ENCODE data around the gene ATF6. TPM values are rescaled to one million over a fixed set of nuclear protein-coding genes. Genes with fewer than 3 reads are reported as not detected.

Gene ATF6
- total and polyA plus RNA-seq, 2 of the 8 experiments (the other 6 are each of a cell fraction or from before 2014, with no cell fraction given): 4.6 to 10.0 TPM

DNA sequence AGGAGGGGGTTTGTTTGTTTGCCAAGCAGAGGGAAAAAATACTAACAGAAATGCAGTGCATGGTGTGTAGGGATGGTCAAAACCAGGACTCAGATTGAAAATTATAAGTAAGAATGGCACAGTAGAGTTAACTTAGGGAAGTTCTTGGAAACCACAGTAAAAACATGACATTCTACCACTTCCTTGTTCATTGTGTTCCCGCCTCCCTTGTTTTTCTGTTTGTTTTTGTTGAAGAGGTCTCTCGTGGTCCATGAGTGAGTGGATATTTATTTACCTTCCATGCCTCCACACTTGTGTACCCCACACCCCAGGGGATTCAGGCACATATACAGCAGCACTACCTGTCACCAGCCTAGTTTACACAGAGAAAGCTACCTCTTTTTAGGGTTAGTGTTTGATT lies 187.9 kb downstream of the ATF6 start:
- Histone ChIP-seq H2BK12ac (ENCODE audit: low read depth, low read length) (no peak overlapping the region), H4K5ac (ENCODE audit: insufficient read length, low read depth, low read length) (no peak overlapping the region), H3K79me2 (ENCODE audit: control insufficient read depth in 1 of 2, insufficient read depth in 2 of 2, low read length in 2 of 2) (no peaks in the 10 kb centered on the region), H3K4me2 (ENCODE audit: insufficient read depth in 1 of 2, low read depth in 2 of 2, low read length in 2 of 2) (no peak overlapping the region), H4K8ac (ENCODE audit: extremely low read depth, insufficient read depth, low read length) (no peak overlapping the region), H2BK120ac (replicated peaks; ENCODE audit: low read depth, low read length) (no peak overlapping the region), H2BK15ac (ENCODE audit: low read length) (no peak overlapping the region), H3K4me1 (replicated peaks in 1 of 4; ENCODE audit: control insufficient read depth in 3 of 4, insufficient read depth in 4 of 4, low read length in 3 of 4) (no peaks in the 10 kb centered on the region), H3K4me3 (ENCODE audit: extremely low read depth in 1 of 4, insufficient read depth in 2 of 4, low read depth in 3 of 4, low read length in 4 of 4) (no peak overlapping the region), H3K4ac (replicated peaks; ENCODE audit: insufficient read length, low read depth, low read length) (no peak overlapping the region), H2BK5ac (ENCODE audit: low read depth, low read length) (no peak overlapping the region), H3K36me3 (ENCODE audit: control insufficient read depth in 2 of 4, insufficient read depth in 4 of 4, low read length in 3 of 4) (no peaks in the 10 kb centered on the region), H3K18ac (ENCODE audit: extremely low read depth, low read length) (no peak overlapping the region), H3K23me2 (ENCODE audit: low read depth, low read length) (no peaks in the 10 kb centered on the region), H3K27ac (ENCODE audit: low read depth, low read length) (no peak overlapping the region), H3K56ac (replicated peaks; ENCODE audit: insufficient read length, low read depth, low read length) (no peak overlapping the region), H3K9ac (replicated peaks in 1 of 4; ENCODE audit: extremely low read depth in 1 of 4, low read depth in 3 of 4, low read length in 3 of 4) (no peak overlapping the region), H4K20me1 (replicated peaks in 1 of 2; ENCODE audit: control insufficient read depth in 1 of 2, insufficient read depth in 2 of 2, low read length in 2 of 2) (no peaks in the 10 kb centered on the region), H2AK5ac (ENCODE audit: low read depth, low read length) (no peak overlapping the region), H4K91ac (replicated peaks; ENCODE audit: insufficient read length, low read length) (no peak overlapping the region), H3K79me1 (ENCODE audit: low read depth, low read length) (no peaks in the 10 kb centered on the region), H3K23ac (ENCODE audit: insufficient read length) (no peak overlapping the region), H3K14ac (ENCODE audit: insufficient read length) (no peak overlapping the region), H2BK20ac (ENCODE audit: low read length) (no peak overlapping the region), H3K9me3 (ENCODE audit: insufficient read depth in 2 of 2, low read depth in 1 of 2, low read length in 1 of 2) (no peaks in the 10 kb centered on the region), H3K27me3 (replicated peaks in 1 of 4; ENCODE audit: control insufficient read depth in 3 of 4, extremely low read depth in 1 of 4, insufficient read depth in 3 of 4, low read length in 3 of 4) (no peaks in the 10 kb centered on the region), H2AFZ (ENCODE audit: low read length) (no peak overlapping the region)
- no peak for FAIRE-seq
- DNase-seq (ENCODE audit: low read depth in 1 of 2, low spot score in 2 of 2): no peak
- ChIA-PET POLR2A (ENCODE audit: partially characterized antibody) (interaction anchor here (1.2 kb wide), 1 partner anchor 15 kb away, joined by 3 read pairs; no protein-coding TSS in a partner anchor), CTCF (ENCODE audit: partially characterized antibody) (interaction anchor here (1.2 to 1.8 kb wide), 4 partner anchors 10 to 162 kb away, joined by 3 to 6 read pairs (median 4); no protein-coding TSS in a partner anchor)
- 87% methylated on average over 2 of the region's 2 CpGs; no CpG with 5 or more reads in 1 of the 2 experiments for WGBS, 2 experiments (ENCODE audit: extremely low coverage in 1 of 2, insufficient coverage in 1 of 2, insufficient read length in 1 of 2, insufficient replicate concordance in 2 of 2, low coverage in 1 of 2, low lambda C conversion rate in 2 of 2, missing lambda C conversion rate in 1 of 2)
- no peak for TF ChIP-seq CHD2 (IDR thresholded peaks at IDR 0.05; ENCODE audit: low read length)
- TF ChIP-seq, protein P1, sequence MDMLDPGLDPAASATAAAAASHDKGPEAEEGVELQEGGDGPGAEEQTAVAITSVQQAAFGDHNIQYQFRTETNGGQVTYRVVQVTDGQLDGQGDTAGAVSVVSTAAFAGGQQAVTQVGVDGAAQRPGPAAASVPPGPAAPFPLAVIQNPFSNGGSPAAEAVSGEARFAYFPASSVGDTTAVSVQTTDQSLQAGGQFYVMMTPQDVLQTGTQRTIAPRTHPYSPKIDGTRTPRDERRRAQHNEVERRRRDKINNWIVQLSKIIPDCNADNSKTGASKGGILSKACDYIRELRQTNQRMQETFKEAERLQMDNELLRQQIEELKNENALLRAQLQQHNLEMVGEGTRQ (IDR thresholded peaks at IDR 0.05; ENCODE audit: low read length): no peak
- TF ChIP-seq SUZ12 (IDR thresholded peaks at IDR 0.05; ENCODE audit: low read length): no peak
- TF ChIP-seq YY1 (IDR thresholded peaks at IDR 0.05; ENCODE audit: low read depth, low read length): no peak
- TF ChIP-seq SRF (IDR thresholded peaks at IDR 0.05; ENCODE audit: low read depth, low read length): no peak
- TF ChIP-seq GABPA (IDR thresholded peaks at IDR 0.05; ENCODE audit: borderline replicate concordance, insufficient read depth, low read length): no peak
- no peak for TF ChIP-seq KDM1A (IDR thresholded peaks at IDR 0.05; ENCODE audit: borderline replicate concordance, low read length)
- no peak for TF ChIP-seq SIRT6 (IDR thresholded peaks at IDR 0.05; ENCODE audit: low read length)
- TF ChIP-seq PHF8 (conservative IDR thresholded peaks at IDR 0.05; ENCODE audit: low read depth, low read length): no peak
- TF ChIP-seq TCF12 (IDR thresholded peaks at IDR 0.05; ENCODE audit: low read depth, low read length): no peak
- TF ChIP-seq SIN3A (conservative IDR thresholded peaks at IDR 0.05 in 1 of 2, IDR thresholded peaks at IDR 0.05 in 1 of 2; ENCODE audit: low read depth in 1 of 2, low read length in 2 of 2): no peak
- TF ChIP-seq EP300 (IDR thresholded peaks at IDR 0.05; ENCODE audit: borderline replicate concordance in 1 of 2, low read depth in 2 of 2, low read length in 2 of 2): no peak
- TF ChIP-seq CREB1 (IDR thresholded peaks at IDR 0.05): no peak
- no peak for TF ChIP-seq JUND (IDR thresholded peaks at IDR 0.05; ENCODE audit: low read length)
- no peak for TF ChIP-seq POLR2A (IDR thresholded peaks at IDR 0.05; ENCODE audit: control extremely low read depth in 1 of 2, low read depth in 2 of 2, low read length in 2 of 2)

Measured in H1 (cell line).